Measurements from ENCODE around the gene ARHGEF10L. TPM values are rescaled to one million over a fixed set of nuclear protein-coding genes. Genes with fewer than 3 reads are reported as not detected.

The ARHGEF10L gene
- total RNA-seq, 1 donor from 2014 or later: 75.6 TPM

DNA sequence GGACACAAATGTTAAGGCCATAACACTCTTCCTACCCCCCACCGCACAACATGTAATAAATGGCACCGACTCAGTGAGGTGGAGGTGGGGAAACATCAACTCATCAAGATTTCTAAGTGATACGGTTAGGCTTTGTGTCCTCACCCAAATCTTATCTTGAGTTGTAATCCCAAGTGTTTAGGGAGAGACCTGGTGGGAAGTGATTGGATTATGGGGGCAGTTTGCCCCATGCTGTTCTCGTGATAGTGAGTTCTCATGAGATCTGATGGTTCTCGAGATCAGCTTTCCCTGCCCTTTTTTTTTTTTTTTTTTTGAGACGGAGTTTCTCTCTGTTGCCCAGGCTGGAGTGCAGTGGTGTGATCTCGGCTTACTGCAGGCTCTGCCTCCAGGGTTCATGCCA is 164.7 kb downstream of the ARHGEF10L start:
- no peak overlapping the region for H3K27ac ChIP-seq
- no peaks in the 10 kb centered on the region for H3K4me1 ChIP-seq
- intact Hi-C loops (cut with DNase I): no loop called here
- no peak overlapping the region for H3K4me3 ChIP-seq
- no peaks in the 10 kb centered on the region for H3K36me3 ChIP-seq
- TF ChIP-seq, protein P1, sequence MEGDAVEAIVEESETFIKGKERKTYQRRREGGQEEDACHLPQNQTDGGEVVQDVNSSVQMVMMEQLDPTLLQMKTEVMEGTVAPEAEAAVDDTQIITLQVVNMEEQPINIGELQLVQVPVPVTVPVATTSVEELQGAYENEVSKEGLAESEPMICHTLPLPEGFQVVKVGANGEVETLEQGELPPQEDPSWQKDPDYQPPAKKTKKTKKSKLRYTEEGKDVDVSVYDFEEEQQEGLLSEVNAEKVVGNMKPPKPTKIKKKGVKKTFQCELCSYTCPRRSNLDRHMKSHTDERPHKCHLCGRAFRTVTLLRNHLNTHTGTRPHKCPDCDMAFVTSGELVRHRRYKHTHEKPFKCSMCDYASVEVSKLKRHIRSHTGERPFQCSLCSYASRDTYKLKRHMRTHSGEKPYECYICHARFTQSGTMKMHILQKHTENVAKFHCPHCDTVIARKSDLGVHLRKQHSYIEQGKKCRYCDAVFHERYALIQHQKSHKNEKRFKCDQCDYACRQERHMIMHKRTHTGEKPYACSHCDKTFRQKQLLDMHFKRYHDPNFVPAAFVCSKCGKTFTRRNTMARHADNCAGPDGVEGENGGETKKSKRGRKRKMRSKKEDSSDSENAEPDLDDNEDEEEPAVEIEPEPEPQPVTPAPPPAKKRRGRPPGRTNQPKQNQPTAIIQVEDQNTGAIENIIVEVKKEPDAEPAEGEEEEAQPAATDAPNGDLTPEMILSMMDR (IDR thresholded peaks at IDR 0.05): no peak
- TF ChIP-seq POLR2A (IDR thresholded peaks at IDR 0.05) (no peak), POLR2AphosphoS5 (IDR thresholded peaks at IDR 0.05; ENCODE audit: insufficient read depth in 1 of 2, low read depth in 1 of 2) (no peak)
- H3K27me3 ChIP-seq: no peaks in the 10 kb centered on the region
- no peak for DNase-seq (ENCODE audit: extremely low spot score in 2 of 2)
- H3K9me3 ChIP-seq: no peaks in the 10 kb centered on the region

DNA sequence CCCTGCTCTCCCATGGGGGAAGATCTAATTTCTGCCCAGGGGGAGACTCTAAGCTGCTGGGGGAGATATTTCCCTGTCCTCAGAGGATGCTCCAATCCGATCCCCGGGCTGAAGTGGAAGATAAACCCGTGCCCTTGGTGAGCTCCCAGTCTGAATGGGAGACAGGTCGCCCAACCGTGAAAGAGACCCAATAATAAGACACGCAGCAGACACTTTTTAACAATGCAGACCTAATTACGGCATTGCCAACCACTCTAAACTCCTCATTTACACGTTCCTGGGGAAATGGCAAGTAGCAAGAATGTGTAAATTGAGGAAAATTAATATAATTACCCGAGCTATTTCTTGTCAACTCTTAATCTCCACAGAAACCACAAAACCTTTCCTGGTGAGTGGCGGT is 166.9 kb downstream of the ARHGEF10L start:
- intact Hi-C loops (cut with DNase I): no loop called here
- H3K4me3 ChIP-seq: no peak overlapping the region

DNA sequence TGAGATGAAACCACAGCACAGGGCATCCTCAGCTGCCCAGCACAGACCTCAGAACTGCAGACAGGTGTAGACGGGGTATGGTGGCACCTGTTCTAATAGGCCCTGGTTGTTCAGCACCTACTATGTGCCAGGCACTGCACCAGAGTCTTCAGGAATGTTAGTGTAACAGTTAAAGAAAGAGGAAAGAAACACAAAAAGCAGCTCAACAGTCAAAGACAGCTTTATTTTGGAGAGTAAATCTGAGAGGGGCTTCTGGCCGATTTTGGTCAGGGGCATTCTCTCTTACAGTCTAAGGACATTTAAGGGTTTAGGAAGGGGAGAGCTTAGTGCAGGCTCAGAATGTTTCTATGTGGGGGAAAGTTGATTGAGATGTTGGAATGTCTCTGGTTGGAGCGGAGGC is 170.5 kb downstream of the ARHGEF10L start:
- DNase-seq (ENCODE audit: extremely low spot score in 2 of 2): no peak
- no peaks in the 10 kb centered on the region for H3K27me3 ChIP-seq
- no peaks in the 10 kb centered on the region for H3K9me3 ChIP-seq
- no peak overlapping the region for H3K27ac ChIP-seq
- no peak overlapping the region for H3K4me3 ChIP-seq
- TF ChIP-seq, protein P1 (IDR thresholded peaks at IDR 0.05): no peak
- no peak for TF ChIP-seq POLR2AphosphoS5 (IDR thresholded peaks at IDR 0.05; ENCODE audit: insufficient read depth in 1 of 2, low read depth in 1 of 2)
- no peak for TF ChIP-seq POLR2A (IDR thresholded peaks at IDR 0.05)
- no peaks in the 10 kb centered on the region for H3K4me1 ChIP-seq
- H3K36me3 ChIP-seq: no peaks in the 10 kb centered on the region
- intact Hi-C loops (cut with DNase I): no loop called here

More for the DNA sequence above, 166.9 kb downstream of the ARHGEF10L start:
- H3K9me3 ChIP-seq: no peaks in the 10 kb centered on the region
- H3K27me3 ChIP-seq: no peaks in the 10 kb centered on the region
- no peak overlapping the region for H3K27ac ChIP-seq
- H3K36me3 ChIP-seq: no peaks in the 10 kb centered on the region
- no peaks in the 10 kb centered on the region for H3K4me1 ChIP-seq
- no peak for DNase-seq (ENCODE audit: extremely low spot score in 2 of 2)
- TF ChIP-seq POLR2AphosphoS5 (IDR thresholded peaks at IDR 0.05; ENCODE audit: insufficient read depth in 1 of 2, low read depth in 1 of 2): no peak
- TF ChIP-seq, protein P1 (IDR thresholded peaks at IDR 0.05): no peak
- no peak for TF ChIP-seq POLR2A (IDR thresholded peaks at IDR 0.05)

DNA sequence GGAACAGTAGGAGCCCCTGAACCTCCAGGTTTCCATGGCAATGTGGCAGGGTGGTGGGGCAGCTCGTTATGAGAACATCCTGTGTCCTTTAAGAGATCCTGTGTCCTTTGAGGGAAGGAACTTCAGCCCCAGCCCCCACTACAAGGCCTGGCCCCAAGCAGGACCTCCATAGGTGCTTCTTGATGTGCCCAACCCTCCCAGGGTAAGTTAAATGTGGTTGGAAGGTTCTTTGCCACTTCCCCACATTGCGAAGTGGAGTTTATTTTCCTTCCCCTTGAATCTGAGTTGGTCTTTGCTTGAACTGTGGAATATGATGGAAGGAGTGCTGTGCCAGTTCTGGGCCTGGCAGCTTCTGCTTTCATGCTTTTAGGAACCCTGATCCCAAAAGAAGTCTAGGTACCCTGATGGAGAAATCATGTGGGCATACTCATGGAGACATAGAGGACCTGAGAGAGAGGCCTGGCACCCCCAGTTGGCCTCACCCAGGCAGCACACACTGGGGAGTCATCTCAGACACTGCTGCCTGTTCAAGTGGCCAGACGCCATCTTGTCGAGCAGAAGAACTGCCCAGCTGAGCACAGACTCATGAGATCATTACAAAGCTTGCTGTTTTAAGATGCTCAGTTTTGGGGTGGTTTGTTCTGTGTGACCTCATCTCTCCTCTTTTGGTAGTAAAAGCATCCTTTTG is 171.5 kb downstream of the ARHGEF10L start:
- TF ChIP-seq, protein P1 (IDR thresholded peaks at IDR 0.05): no peak
- TF ChIP-seq POLR2AphosphoS5 (IDR thresholded peaks at IDR 0.05; ENCODE audit: insufficient read depth in 1 of 2, low read depth in 1 of 2): no peak
- TF ChIP-seq POLR2A (IDR thresholded peaks at IDR 0.05): no peak
- H3K27me3 ChIP-seq: no peaks in the 10 kb centered on the region
- no peaks in the 10 kb centered on the region for H3K9me3 ChIP-seq
- H3K4me3 ChIP-seq: no peak overlapping the region
- DNase-seq (ENCODE audit: extremely low spot score in 2 of 2): no peak
- intact Hi-C loops (cut with DNase I): no loop called here
- no peaks in the 10 kb centered on the region for H3K4me1 ChIP-seq
- H3K27ac ChIP-seq: no peak overlapping the region
- no peaks in the 10 kb centered on the region for H3K36me3 ChIP-seq

DNA sequence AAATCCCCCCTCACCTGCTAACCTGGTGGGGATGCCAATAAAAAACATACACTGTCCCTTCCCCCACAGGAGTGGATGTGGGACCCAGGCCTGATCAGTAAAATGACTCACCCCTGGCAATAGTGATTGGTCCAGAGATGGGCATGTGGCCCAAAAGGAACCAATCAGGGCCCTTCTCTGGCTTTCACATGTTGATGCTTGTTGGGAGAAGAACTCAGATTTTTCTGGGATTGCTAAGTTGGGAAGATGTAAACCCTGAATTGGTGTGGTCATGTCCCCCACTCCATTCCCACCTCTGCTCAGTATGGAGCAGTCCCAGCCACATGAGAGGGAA is 172.0 kb downstream of the ARHGEF10L start:
- Histone ChIP-seq H3K9me3 (no peaks in the 10 kb centered on the region), H3K36me3 (no peaks in the 10 kb centered on the region), H3K4me3 (no peak overlapping the region), H3K27me3 (no peaks in the 10 kb centered on the region), H3K27ac (no peak overlapping the region), H3K4me1 (no peaks in the 10 kb centered on the region)
- TF ChIP-seq, protein P1 (IDR thresholded peaks at IDR 0.05): no peak
- intact Hi-C loops (cut with DNase I): no loop called here
- no peak for DNase-seq (ENCODE audit: extremely low spot score in 2 of 2)

Data from vagina (tissue), 2 donors.